Gastroesophageal sphincter (tissue), 4 donors: ENCODE results near the gene IFI27L2. TPM values are rescaled to one million over a fixed set of nuclear protein-coding genes. Genes with fewer than 3 reads are reported as not detected.

Experiments used
- ATAC-seq: fragments of 150-250 bp; one replicate; pipeline ENCODE4 v1.9.1; 2016; ENCODE audit warnings: mild to moderate bottlenecking, moderate library complexity
- H3K27ac ChIP-seq, 4 donors: fragments of 200-600 bp; sonication (generic) in 3 of 4; 1 replicate in 3 of 4; 2 replicates in 1 of 4; pipeline ENCODE4 v1.5.1; 2016 to 2019
- H3K27me3 ChIP-seq: fragments of 200-600 bp; sonication (generic); one replicate; pipeline ENCODE4 v1.5.1; 2019
- H3K36me3 ChIP-seq, 2 donors: fragments of 200-600 bp; sonication (generic); one replicate each; pipeline ENCODE4 v1.5.1; 2019; ENCODE audit warnings: control low read depth in 1 of 2
- H3K4me1 ChIP-seq, 3 donors: fragments of 200-600 bp; sonication (generic); 1 replicate in 2 of 3; 2 replicates in 1 of 3; pipeline ENCODE4 v1.5.1; 2016 to 2019; ENCODE audit warnings: control low read depth in 2 of 3
- H3K4me3 ChIP-seq, 2 donors: fragments of 200-600 bp; sonication (generic); one replicate each; pipeline ENCODE4 v1.5.1; 2019; ENCODE audit warnings: mild to moderate bottlenecking in 1 of 2, moderate library complexity in 1 of 2
- H3K9me3 ChIP-seq, 3 donors: fragments of 200-600 bp; sonication (generic); one replicate each; pipeline ENCODE4 v1.5.1; 2017 to 2019; ENCODE audit warnings: control low read depth in 2 of 3
- CTCF ChIP-seq, 4 experiments: fragments of 200-600 bp in 2 of 4; fragments of 450-650 bp in 2 of 4; sonication (generic) in 1 of 4; IDR thresholded peaks; one replicate each; pipeline ENCODE4 v1.5.1; 2017 to 2019; ENCODE audit warnings: antibody characterized with exemption in 4 of 4, mild to moderate bottlenecking in 2 of 4, moderate library complexity in 2 of 4
- EP300 ChIP-seq: sonication (generic); formaldehyde crosslinking; IDR thresholded peaks from one replicate; pipeline ENCODE4 v1.6.1; 2017; ENCODE audit warnings: antibody characterized with exemption, mild to moderate bottlenecking
- POLR2A ChIP-seq, 2 donors: fragments of 450-650 bp; IDR thresholded peaks; one replicate each; pipeline ENCODE4 v1.6.1; 2017; ENCODE audit warnings: antibody characterized with exemption in 2 of 2, mild to moderate bottlenecking in 2 of 2, moderate library complexity in 1 of 2
- POLR2AphosphoS5 ChIP-seq: sonication (generic); formaldehyde crosslinking; IDR thresholded peaks from one replicate; pipeline ENCODE4 v1.6.1; 2017; ENCODE audit warnings: antibody characterized with exemption
- WGBS, 2 donors: methylation state at CpG; one replicate each; pipeline ENCODE4 v1.1.5; 2018; ENCODE audit warnings: low coverage in 1 of 2; 5-methylcytosine and 5-hydroxymethylcytosine counted together
- total RNA-seq, 4 donors: library from RNA; depleted of rRNA; stranded (reverse); fragments of >200 nt; gene quantifications; one replicate each; pipeline ENCODE4 v1.1.0, GENCODE V29; 2016

The IFI27L2 gene
- total RNA-seq, 4 donors from 2014 or later, result 25.7 to 67.2 (median 52.2) TPM

GRCh38 chr14:94175011-94175745 is 45.8 kb upstream of the IFI27L2 start:
- TF ChIP-seq POLR2A (IDR thresholded peaks at IDR 0.05) (no peak), POLR2AphosphoS5 (no peak), CTCF (IDR thresholded peaks at IDR 0.05) (no peak)
- H3K9me3 ChIP-seq, result no peaks in the 10 kb centered on the region
- H3K27ac ChIP-seq, result peak overlapping the region in 1 of 4 donors; percentile 64
- peaks cover 88% of the 10 kb centered on the region for H3K27me3 ChIP-seq
- 2 to 3% methylated on average over 11 of the region's 30 CpGs for WGBS, 2 donors
- ATAC-seq, result no peak
- H3K4me1 ChIP-seq, result peaks cover 2 to 28% (median 13%) of the 10 kb centered on the region in 3 donors
- H3K4me3 ChIP-seq, result peak overlapping the region; percentile 32 to 66
- no peaks in the 10 kb centered on the region for H3K36me3 ChIP-seq

GRCh38 chr14:94174604-94175010 is 45.2 kb upstream of the IFI27L2 start:
- Histone ChIP-seq H3K27ac (peak overlapping the region in 1 of 4 donors; percentile 64), H3K4me3 (peak overlapping the region; percentile 32 to 66), H3K27me3 (peaks cover 83% of the 10 kb centered on the region), H3K36me3 (no peaks in the 10 kb centered on the region), H3K9me3 (no peaks in the 10 kb centered on the region), H3K4me1 (peaks cover 2 to 28% (median 13%) of the 10 kb centered on the region in 3 donors)
- WGBS, 2 donors, result 0% methylated on average over 6 of the region's 39 CpGs; no CpG with 5 or more reads in 1 of the 2 donors
- TF ChIP-seq CTCF (IDR thresholded peaks at IDR 0.05) (no peak), POLR2AphosphoS5 (no peak), POLR2A (IDR thresholded peaks at IDR 0.05) (no peak), EP300 (no peak)
- ATAC-seq, result no peak

- no CpG with 5 or more reads among the region's 84 CpGs for WGBS, 2 donors
- H3K36me3 ChIP-seq, result no peaks in the 10 kb centered on the region
- peak within 1 kb of the TSS; percentile 32 to 66 for H3K4me3 ChIP-seq
- H3K27ac ChIP-seq, result peak within 1 kb of the TSS in 3 of 4 donors; percentile 22 to 64 (median 28)
- H3K27me3 ChIP-seq, result peaks cover 78% of the 10 kb centered on the region
- peaks cover 2 to 28% (median 13%) of the 10 kb centered on the region in 3 donors for H3K4me1 ChIP-seq
- no peaks in the 10 kb centered on the region for H3K9me3 ChIP-seq
- ATAC-seq, result peak; percentile 91
- no peak for TF ChIP-seq EP300
- TF ChIP-seq POLR2A (IDR thresholded peaks at IDR 0.05), result no peak
- TF ChIP-seq POLR2AphosphoS5, result no peak
- no peak for TF ChIP-seq CTCF (IDR thresholded peaks at IDR 0.05)
Observed at GRCh38 chr14:94173885-94174603, 44.6 kb upstream of the IFI27L2 start, which contains the start of gene PPP4R4. PPP4R4 (plus strand) TSS chr14:94174322; CDS start chr14:94174466, 144 bp downstream.

GRCh38 chr14:94173471-94173884 is 44.1 kb upstream of the IFI27L2 start:
- Histone ChIP-seq H3K4me1 (peaks cover 2 to 28% (median 13%) of the 10 kb centered on the region in 3 donors), H3K36me3 (no peaks in the 10 kb centered on the region), H3K27ac (peak overlapping the region in 3 of 4 donors; percentile 22 to 64 (median 28)), H3K27me3 (peaks cover 72% of the 10 kb centered on the region), H3K9me3 (no peaks in the 10 kb centered on the region), H3K4me3 (peak overlapping the region; percentile 32 to 66)
- TF ChIP-seq POLR2AphosphoS5, result no peak
- no peak for TF ChIP-seq EP300
- no peak for TF ChIP-seq CTCF (IDR thresholded peaks at IDR 0.05)
- TF ChIP-seq POLR2A (IDR thresholded peaks at IDR 0.05), result no peak
- 1 to 3% methylated on average over 9 to 10 of the region's 20 CpGs for WGBS, 2 donors
- no peak for ATAC-seq
